Measurements from ENCODE around the gene AHRR.
"Not testable (repeated sequence)": the region's sequence is repeated elsewhere in the genome, so short reads cannot be mapped to it uniquely, and the experiment has no call there.

AHRR gene

GRCh38 chr5:306011-306805, 15.3 kb upstream of the AHRR start:
- DNase-seq, result no peak

GRCh38 chr5:307306-307705, 14.2 kb upstream of the AHRR start:
- DNase-seq, result no peak

GRCh38 chr5:307794-308579, 13.5 kb upstream of the AHRR start:
- DNase-seq, result no peak

- no peak for DNase-seq
Measured at GRCh38 chr5:308672-309271, 12.7 kb upstream of the AHRR start.

DNA sequence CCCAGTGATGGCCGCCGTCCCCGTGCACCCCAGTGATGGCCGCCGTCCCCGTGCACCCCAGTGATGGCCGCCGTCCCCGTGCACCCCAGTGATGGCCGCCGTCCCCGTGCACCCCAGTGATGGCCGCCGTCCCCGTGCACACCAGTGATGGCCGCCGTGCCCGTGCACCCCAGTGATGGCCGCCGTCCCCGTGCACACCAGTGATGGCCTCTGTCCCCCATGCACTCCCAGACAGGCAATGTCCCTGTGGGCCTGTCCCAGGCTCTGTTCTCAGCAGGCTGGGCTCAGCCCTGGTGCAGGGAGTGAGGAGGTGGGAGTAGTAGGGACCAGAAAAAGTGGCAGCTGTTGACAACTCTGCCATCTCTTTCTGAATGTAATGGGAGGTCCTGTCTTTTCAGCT, 11.7 kb upstream of the AHRR start:
- DNase-seq, result not testable (repeated sequence)

- no peak for DNase-seq
Measured at GRCh38 chr5:310516-310915, 11.0 kb upstream of the AHRR start.

- DNase-seq, result no peak
Measured at GRCh38 chr5:310941-311434, 10.5 kb upstream of the AHRR start.

DNA sequence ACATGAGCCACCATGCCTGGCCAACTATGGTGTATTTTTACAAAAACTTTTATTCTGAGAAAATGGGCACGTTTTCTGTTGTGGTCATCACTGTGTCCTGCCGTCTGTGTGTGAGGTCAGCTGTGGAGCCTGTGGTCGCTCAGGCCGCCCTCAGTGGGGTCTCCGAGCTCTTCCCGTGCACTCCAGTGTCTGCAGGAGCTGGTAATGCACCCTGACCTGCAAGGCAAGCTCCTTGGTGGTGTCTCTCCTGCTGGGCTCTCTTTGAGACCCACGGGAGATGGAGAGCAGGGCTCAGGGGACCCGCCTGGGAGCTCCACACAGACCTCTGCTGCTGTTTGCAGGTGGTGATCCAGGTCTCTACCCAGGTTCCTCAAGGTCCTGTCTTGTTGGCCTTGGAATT, 9.6 kb upstream of the AHRR start:
- no peak for DNase-seq

GRCh38 chr5:312845-313244, 8.7 kb upstream of the AHRR start:
- no peak for DNase-seq

GRCh38 chr5:313265-313664, 8.2 kb upstream of the AHRR start:
- no peak for DNase-seq

DNA sequence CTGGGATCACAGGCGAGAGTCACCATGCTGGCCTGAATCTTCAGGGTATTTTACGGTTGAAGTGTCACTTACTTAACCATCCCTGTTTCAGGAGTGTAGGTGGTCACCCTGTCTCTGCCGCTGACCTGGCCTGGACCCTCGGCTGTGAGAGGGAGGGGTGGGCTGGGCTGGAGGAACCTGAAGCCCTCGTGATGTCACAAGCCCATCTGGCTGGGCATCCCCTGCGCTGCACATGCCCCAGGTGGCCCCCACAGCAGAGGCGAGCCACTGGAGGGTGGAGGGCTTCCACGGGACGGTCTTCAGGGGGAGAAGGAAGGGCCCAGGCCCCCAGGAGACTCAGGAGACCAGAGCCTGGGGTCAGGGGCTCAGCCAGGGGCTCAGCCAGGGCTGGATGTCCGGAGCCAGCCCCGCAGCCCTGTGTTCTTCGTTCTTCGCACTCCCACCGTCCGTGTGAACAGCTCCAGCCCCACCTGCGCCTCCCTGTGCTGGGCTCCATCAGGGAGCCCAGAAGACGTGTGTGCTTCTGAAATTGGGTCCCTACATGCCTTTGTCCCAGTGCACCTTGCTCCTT, 7.6 kb upstream of the AHRR start:
- no peak for DNase-seq

DNA sequence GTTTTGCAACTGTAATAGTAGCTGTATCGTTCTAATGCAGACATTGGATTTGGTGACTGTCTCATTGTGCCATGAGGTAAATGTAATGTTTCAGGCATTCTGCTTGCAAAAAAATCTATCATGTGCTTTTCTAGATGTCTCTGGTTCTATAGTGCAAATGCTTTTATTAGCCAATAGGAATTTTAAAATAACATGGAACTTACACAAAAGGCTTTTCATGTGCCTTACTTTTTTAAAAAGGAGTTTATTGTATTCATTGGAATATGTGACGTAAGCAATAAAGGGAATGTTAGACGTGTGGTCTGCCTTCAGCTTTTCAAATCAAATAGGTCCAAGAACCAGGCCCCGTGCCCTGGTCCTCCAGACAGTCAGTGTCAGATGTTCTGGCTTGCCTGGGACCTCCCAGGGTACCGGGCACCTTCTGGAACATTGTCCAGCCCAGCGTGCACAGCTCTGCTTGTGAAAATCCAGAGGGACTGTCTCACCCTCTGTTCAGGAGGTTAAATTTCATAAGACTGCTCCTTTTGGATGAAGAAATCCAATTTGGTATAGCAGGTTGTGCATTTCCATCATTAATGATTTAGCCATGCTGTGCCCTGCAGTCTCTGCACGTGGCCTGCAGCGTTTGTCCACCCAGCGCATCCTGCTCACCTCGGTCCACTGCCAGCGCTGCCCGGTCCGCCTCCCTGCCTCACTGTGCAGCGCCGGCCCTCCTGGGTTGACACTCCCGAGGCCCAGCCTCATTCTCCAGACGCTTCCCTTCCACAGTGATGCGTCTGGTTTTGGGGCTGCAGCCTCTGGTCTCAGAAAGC, 6.6 kb upstream of the AHRR start:
- no peak for DNase-seq

- no peak for DNase-seq
Measured at GRCh38 chr5:315488-316209, 5.9 kb upstream of the AHRR start.

GRCh38 chr5:316210-317085, 5.1 kb upstream of the AHRR start:
- DNase-seq, result no peak

DNA sequence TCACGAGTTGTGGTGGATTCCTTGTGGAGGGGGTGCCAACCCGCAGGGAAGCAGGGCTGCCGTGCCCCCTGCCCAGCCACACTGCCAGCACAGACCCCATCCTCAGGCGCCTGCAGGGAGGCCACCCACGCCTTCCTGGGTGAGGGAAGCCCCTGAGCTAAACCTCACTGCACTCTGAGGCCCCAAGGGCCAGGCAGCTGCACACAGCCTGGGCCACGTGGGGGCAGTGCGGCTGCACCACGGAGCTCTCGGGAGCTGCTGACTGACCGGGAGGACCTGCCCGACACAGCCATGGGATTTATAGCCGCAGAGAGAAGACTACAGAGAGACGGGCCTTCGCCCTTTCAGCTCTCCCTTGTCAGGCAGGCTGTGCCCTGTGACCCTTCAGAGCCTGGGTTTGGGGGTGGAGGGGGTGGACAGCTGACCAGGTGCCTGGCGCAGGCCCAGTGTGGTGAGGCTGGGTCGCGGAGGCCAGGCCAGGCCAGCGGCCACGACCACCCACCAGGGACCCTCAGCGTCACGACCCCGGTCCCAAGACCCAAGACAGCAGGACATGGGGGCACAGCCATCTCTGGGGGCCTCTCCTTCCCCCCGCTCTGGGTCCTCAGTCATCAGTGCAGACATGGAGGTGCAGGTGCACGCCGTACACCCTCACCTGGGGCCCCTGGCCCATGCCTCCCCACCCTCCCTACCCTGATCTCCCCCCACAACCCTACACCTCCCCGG, 4.3 kb upstream of the AHRR start:
- no peak for DNase-seq

DNA sequence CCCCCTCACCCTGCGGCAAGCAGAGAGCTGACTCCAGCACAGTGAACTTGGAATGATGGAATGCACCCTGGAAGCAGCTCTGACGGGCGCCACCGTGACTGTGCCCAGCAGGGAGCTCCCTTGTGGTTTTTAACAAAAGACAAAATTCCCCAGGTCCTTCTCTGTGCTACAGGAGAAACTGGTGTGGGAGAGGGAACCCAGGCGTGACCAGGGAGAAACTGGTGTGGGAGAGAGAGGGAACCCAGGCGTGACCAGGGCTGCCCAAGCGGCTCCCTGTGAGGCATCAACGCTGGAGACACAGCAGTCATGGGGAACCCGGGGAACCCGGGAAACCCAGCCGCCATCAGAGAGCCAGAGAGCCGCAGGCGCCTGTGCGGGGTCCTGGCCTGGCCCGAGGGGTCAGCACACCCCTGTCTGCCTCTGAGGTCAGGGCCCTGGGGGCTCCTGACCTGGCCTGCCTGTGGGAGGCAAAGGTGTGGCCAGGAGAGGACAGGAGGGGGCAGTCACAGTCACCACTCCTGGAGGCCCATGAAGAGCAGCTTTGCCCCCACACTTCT, 3.1 kb upstream of the AHRR start:
- DNase-seq, result no peak

DNA sequence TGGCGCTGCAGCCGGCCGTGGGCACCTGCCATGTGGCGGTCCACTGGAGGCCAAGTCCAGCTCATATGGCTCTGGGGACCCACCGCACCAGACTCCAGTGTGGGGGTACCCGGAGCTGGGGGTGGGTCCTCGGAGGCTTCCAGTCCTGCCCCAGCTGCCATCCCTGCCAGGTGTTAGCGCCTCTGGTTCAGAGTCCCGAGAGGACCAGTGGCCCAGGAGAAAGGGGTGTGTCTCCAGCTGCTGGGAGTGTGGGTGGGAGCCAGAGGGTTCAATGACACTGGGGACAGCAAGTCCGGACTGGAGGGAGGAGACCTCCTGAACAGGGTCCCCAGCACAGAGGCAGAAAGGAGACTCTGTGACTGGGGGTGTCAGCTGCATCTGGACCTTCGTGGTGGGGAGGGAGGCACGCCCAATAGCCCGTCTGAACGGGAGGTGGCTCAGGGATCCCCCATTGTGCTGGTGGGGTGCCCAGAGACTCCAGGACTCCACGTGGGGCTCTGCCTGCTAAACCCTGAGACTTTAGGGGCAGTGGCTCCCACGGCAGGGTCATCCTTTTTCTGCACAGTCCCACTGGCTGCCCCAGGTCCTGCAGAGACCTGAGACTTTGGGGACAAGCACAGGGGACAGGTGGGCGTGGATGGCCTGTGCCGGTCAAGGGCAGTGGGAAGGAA, 2.4 kb upstream of the AHRR start:
- DNase-seq, result no peak

DNA sequence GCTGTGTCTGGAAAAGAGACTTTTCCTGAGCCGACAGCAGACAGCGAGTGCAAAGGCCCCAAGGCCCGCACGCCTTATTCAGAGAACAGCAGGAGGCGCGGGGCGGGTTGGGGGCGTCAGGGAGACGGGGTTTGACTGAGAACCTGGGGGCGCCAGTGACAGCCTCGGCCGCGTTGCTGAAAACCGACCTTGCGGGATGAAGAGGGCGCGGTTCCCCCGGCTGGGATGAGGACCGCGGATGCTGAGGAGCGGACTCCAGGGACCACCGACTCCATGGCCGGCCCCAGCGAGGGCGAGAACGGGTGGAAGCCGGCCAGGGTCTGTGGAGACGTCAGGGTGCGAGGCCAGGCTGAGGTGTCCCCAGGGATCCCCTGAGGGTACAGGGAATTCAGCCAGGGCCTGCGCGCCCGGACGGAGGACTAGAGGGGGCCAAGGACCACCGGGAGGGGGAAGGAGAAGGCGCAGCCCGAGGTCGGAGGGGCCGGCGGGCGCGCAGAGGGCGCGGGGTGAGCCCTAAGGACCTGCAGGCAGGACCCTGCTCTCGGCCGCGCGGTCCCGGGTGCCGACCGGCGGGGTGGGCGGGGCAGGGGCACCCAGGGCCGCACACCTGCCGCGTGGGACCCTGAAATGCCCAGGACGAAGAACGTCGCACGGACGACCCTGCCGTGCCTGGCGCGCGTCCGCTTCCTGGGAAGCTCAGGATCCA, 837 bp upstream of the AHRR start:
- no peak for DNase-seq
